Endothelial cell of umbilical vein (primary cell): ENCODE results near the gene KDSR. TPM values are rescaled to one million over a fixed set of nuclear protein-coding genes. Genes with fewer than 3 reads are reported as not detected.

Experiments
- BruUV-seq: library from RNA; stranded (reverse); fragments of 400-500 nt; replicated peaks from 2 replicates; lab custom pipeline; 2021; lab: Mats Ljungman, UMichigan
- CTCF ChIA-PET: fragments of 300-600, 350-600 bp; sonication (Branson Sonifier 250); formaldehyde crosslinking; loops from one replicate; lab custom pipeline; 2021; ENCODE audit warnings: antibody characterized with exemption, inconsistent platforms; lab: Charles Lee
- POLR2A ChIA-PET: fragments of 300-600, 350-600 bp; sonication (Branson Sonifier 250); formaldehyde crosslinking; loops from one replicate; lab custom pipeline; 2021; ENCODE audit warnings: antibody characterized with exemption, inconsistent platforms; lab: Charles Lee
- DNase-seq: peaks from one replicate; pipeline ENCODE4 v3.0.0-alpha.2; 2011; ENCODE audit warnings: low read depth, low spot score
- FAIRE-seq: peaks from 2 replicates; lab custom pipeline; 2011; peaks lifted over from hg19 to GRCh38; lab: Jason Lieb, UNC
- H2AFZ ChIP-seq: 2 replicates; pipeline ENCODE4 v1.6.0; 2012; ENCODE audit warnings: low read depth, low read length, control low read depth, inconsistent platforms
- H3K27ac ChIP-seq: 2 replicates; pipeline ENCODE4 v1.5.1; 2011; ENCODE audit warnings: low read depth, mild to moderate bottlenecking, control low read depth, low read length, moderate library complexity; ENCODE audit not compliant: insufficient read depth
- H3K27me3 ChIP-seq, 2 experiments: 2 replicates each; pipeline versions ENCODE4 v1.6.0 to v1.6.1; 2011; ENCODE audit warnings: low read length in 2 of 2, mixed read lengths in 1 of 2; ENCODE audit not compliant: control insufficient read depth in 2 of 2, insufficient read depth in 2 of 2
- H3K36me3 ChIP-seq, 2 experiments: 2 replicates in 1 of 2; 3 replicates in 1 of 2; pipeline ENCODE4 v1.5.1; 2011; ENCODE audit warnings: low read length in 2 of 2, mild to moderate bottlenecking in 1 of 2, moderate library complexity in 1 of 2; ENCODE audit not compliant: control insufficient read depth in 2 of 2, insufficient read depth in 2 of 2; ENCODE audit errors: extremely low read depth in 1 of 2
- H3K4me1 ChIP-seq: 3 replicates; pipeline ENCODE4 v1.5.1; 2011; ENCODE audit warnings: mild to moderate bottlenecking, low read length; ENCODE audit not compliant: control insufficient read depth, insufficient read depth; ENCODE audit errors: extremely low read depth
- H3K4me2 ChIP-seq: 2 replicates; pipeline ENCODE4 v1.6.1; 2011; ENCODE audit warnings: low read length, control low read depth, mixed read lengths; ENCODE audit not compliant: insufficient read depth
- H3K4me3 ChIP-seq, 3 experiments: fragments of 200-600 bp in 1 of 3; sonication (generic), shearing (Covaris generic) in 1 of 3; replicated peaks in 1 of 3; 2 replicates each; pipeline ENCODE4 v1.5.1; 2011 to 2016; ENCODE audit warnings: control low read depth in 3 of 3, low read length in 3 of 3, mild to moderate bottlenecking in 2 of 3, inconsistent platforms in 1 of 3, low read depth in 1 of 3, moderate library complexity in 1 of 3; ENCODE audit not compliant: insufficient read depth in 1 of 3
- H3K79me2 ChIP-seq: 2 replicates; pipeline ENCODE4 v1.6.0; 2012; ENCODE audit warnings: low read length, inconsistent platforms; ENCODE audit not compliant: control insufficient read depth, insufficient read depth
- H3K9ac ChIP-seq: replicated peaks from 2 replicates; pipeline ENCODE3; 2011; ENCODE audit warnings: low read length, control low read depth; ENCODE audit not compliant: insufficient read depth; ENCODE audit errors: extremely low read depth
- H3K9me1 ChIP-seq: replicated peaks from 3 replicates; pipeline ENCODE4 v1.6.0; 2011; ENCODE audit warnings: mild to moderate bottlenecking, low read length; ENCODE audit not compliant: control insufficient read depth, insufficient read depth; ENCODE audit errors: extremely low read depth
- H3K9me3 ChIP-seq: replicated peaks from 2 replicates; pipeline ENCODE4 v1.5.1; 2012; ENCODE audit warnings: low read length, inconsistent platforms; ENCODE audit not compliant: control insufficient read depth, insufficient read depth
- H4K20me1 ChIP-seq: replicated peaks from 2 replicates; pipeline ENCODE3; 2011; ENCODE audit warnings: mild to moderate bottlenecking, low read length; ENCODE audit not compliant: control insufficient read depth, insufficient read depth; ENCODE audit errors: extremely low read depth
- EZH2 ChIP-seq: IDR thresholded peaks from 2 replicates; pipeline ENCODE4 v1.6.1; 2012; ENCODE audit warnings: borderline replicate concordance, low read depth, mild to moderate bottlenecking, moderate library complexity, low read length, inconsistent platforms; ENCODE audit not compliant: severe bottlenecking
- FOS ChIP-seq: IDR thresholded peaks from 2 replicates; pipeline ENCODE4 v1.6.1; 2011; ENCODE audit warnings: mild to moderate bottlenecking, low read length, moderate library complexity, borderline replicate concordance; ENCODE audit not compliant: insufficient read depth
- GATA2 ChIP-seq: IDR thresholded peaks from 2 replicates; pipeline ENCODE4 v1.7.0; 2011; ENCODE audit warnings: low read depth, mild to moderate bottlenecking, moderate library complexity, mixed read lengths, low read length; ENCODE audit not compliant: insufficient read length, insufficient read depth
- JUN ChIP-seq: IDR thresholded peaks from 2 replicates; pipeline ENCODE4 v1.6.1; 2011; ENCODE audit warnings: borderline replicate concordance, low read depth; ENCODE audit not compliant: insufficient read length, insufficient read depth
- MAX ChIP-seq: IDR thresholded peaks from 2 replicates; pipeline ENCODE4 v1.6.1; 2011; ENCODE audit not compliant: insufficient read depth, insufficient read length
- MYC ChIP-seq: IDR thresholded peaks from one replicate; pipeline ENCODE4 v1.6.1; 2011; ENCODE audit warnings: mild to moderate bottlenecking, low read depth, low read length
- POLR2A ChIP-seq: IDR thresholded peaks from 2 replicates; pipeline ENCODE4 v1.6.1; 2012; ENCODE audit warnings: low read depth, mild to moderate bottlenecking, control low read depth, low read length
- POLR2AphosphoS5 ChIP-seq: IDR thresholded peaks from 2 replicates; pipeline ENCODE4 v1.6.1; 2012; ENCODE audit warnings: low read depth, mild to moderate bottlenecking, control low read depth, low read length, moderate library complexity; ENCODE audit not compliant: insufficient read depth
- dilution Hi-C: fragments of 300-500 bp; cut with MboI; formaldehyde crosslinking; loops from one replicate; pipeline ENCODE4 v1.15.0; 2019; ENCODE audit warnings: low sequenced_read_pairs; ENCODE audit not compliant: extremely low pct_ligation_motif_present
- intact Hi-C: fragments of 100-400 bp; cut with micrococcal nuclease; formaldehyde crosslinking; loops from one replicate; pipeline ENCODE4 v1.10.0; 2022
- polyA plus RNA-seq, 4 experiments: library from polyadenylated mRNA; depleted of rRNA in 3 of 4; stranded (reverse) in 3 of 4; unstranded in 1 of 4; fragments of >200 nt; gene quantifications; 2 replicates each; pipeline versions ENCODE4 v1.2.1 to v1.2.3, GENCODE V29; 2011 to 2012; ENCODE audit warnings: missing spikeins in 1 of 4
- total RNA-seq: library from RNA; stranded (reverse); gene quantifications from 2 replicates; pipeline ENCODE4 v1.2.3, GENCODE V29; 2021
- TF ChIP-seq, protein P1 (sequence below), 2 donors: IDR thresholded peaks; 1 replicate in 1 of 2; 2 replicates in 1 of 2; pipeline ENCODE4 v1.5.1; 2011; ENCODE audit warnings: low read length in 2 of 2, mild to moderate bottlenecking in 2 of 2, moderate library complexity in 2 of 2, control low read depth in 1 of 2, inconsistent platforms in 1 of 2, low read depth in 1 of 2; ENCODE audit not compliant: insufficient read depth in 1 of 2; ENCODE audit errors: extremely low read depth in 1 of 2

Gene KDSR
- total and polyA plus RNA-seq, 2 donors (not counting 3 experiments of a cell fraction or from before 2014, with no cell fraction given), result 17.1 to 43.1 TPM

- no TSS peak for BruUV-seq
- no peak for DNase-seq
- H3K4me1 ChIP-seq, result no peaks in the 10 kb centered on the region
- no peak overlapping the region for H2AFZ ChIP-seq
- no peaks in the 10 kb centered on the region for H3K9me1 ChIP-seq
- dilution Hi-C loops, result no loop called here
- intact Hi-C loops, result no loop called here
- FAIRE-seq, result no peak
- H3K4me2 ChIP-seq, result no peak overlapping the region
- H3K27me3 ChIP-seq, result no peaks in the 10 kb centered on the region
- H3K79me2 ChIP-seq, result no peaks in the 10 kb centered on the region
- POLR2A ChIA-PET, result interaction anchor here (0.7 kb wide), 2 partner anchors 462 to 561 kb away, joined by 3 to 4 read pairs; no protein-coding TSS in a partner anchor
- TF ChIP-seq JUN (no peak), GATA2 (no peak), MYC (no peak), FOS (no peak), POLR2AphosphoS5 (no peak), MAX (no peak), EZH2 (no peak), POLR2A (no peak)
- TF ChIP-seq, protein P1, sequence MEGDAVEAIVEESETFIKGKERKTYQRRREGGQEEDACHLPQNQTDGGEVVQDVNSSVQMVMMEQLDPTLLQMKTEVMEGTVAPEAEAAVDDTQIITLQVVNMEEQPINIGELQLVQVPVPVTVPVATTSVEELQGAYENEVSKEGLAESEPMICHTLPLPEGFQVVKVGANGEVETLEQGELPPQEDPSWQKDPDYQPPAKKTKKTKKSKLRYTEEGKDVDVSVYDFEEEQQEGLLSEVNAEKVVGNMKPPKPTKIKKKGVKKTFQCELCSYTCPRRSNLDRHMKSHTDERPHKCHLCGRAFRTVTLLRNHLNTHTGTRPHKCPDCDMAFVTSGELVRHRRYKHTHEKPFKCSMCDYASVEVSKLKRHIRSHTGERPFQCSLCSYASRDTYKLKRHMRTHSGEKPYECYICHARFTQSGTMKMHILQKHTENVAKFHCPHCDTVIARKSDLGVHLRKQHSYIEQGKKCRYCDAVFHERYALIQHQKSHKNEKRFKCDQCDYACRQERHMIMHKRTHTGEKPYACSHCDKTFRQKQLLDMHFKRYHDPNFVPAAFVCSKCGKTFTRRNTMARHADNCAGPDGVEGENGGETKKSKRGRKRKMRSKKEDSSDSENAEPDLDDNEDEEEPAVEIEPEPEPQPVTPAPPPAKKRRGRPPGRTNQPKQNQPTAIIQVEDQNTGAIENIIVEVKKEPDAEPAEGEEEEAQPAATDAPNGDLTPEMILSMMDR (IDR thresholded peaks at IDR 0.05; ENCODE audit: extremely low read depth in 1 of 2, insufficient read depth in 1 of 2, low read depth in 1 of 2, low read length in 2 of 2), result no peak
- H3K9me3 ChIP-seq, result no peaks in the 10 kb centered on the region
- H3K9ac ChIP-seq, result no peak overlapping the region
- no peaks in the 10 kb centered on the region for H3K36me3 ChIP-seq
- no peak overlapping the region for H3K27ac ChIP-seq
- H3K4me3 ChIP-seq, result no peak overlapping the region
- CTCF ChIA-PET, result interaction anchor here (0.6 to 1.7 kb wide), 7 partner anchors 11 to 182 kb away, joined by 3 to 5 read pairs (median 4); partner anchors contain the start of gene BCL2
- no peaks in the 10 kb centered on the region for H4K20me1 ChIP-seq
Measured at GRCh38 chr18:63306819-63307550, 60.0 kb downstream of the KDSR start.
